IPS-NIHi7 (cell line): ENCODE measurements around the gene CELF2.

Experiments used
- DNase-seq: peaks from one replicate; pipeline ENCODE4 v3.0.0; 2012; ENCODE audit warnings: mixed read lengths; ENCODE audit errors: extremely low spot score

The CELF2 gene

GRCh38 chr10:11270135-11270857, 252.6 kb downstream of the CELF2 start:
- peak; percentile 91 for DNase-seq

- DNase-seq = no peak
These were observed 253.1 kb downstream of the CELF2 start for GRCh38 chr10:11270858-11271179.

- DNase-seq = no peak
These were observed 255.3 kb downstream of the CELF2 start for GRCh38 chr10:11272915-11273389.

- DNase-seq = no peak
These were observed 256.8 kb downstream of the CELF2 start for GRCh38 chr10:11274452-11274851.

GRCh38 chr10:11275651-11276050, 258.0 kb downstream of the CELF2 start:
- no peak for DNase-seq

GRCh38 chr10:11276449-11276990, 258.8 kb downstream of the CELF2 start:
- no peak for DNase-seq

- DNase-seq = no peak
These were observed 261.6 kb downstream of the CELF2 start for GRCh38 chr10:11279314-11279713.

GRCh38 chr10:11280187-11280932, 262.7 kb downstream of the CELF2 start:
- DNase-seq = no peak

- no peak for DNase-seq
These were observed 264.5 kb downstream of the CELF2 start for GRCh38 chr10:11282156-11282555.

GRCh38 chr10:11282661-11283060, 265.0 kb downstream of the CELF2 start:
- no peak for DNase-seq

- DNase-seq = no peak
These were observed 266.8 kb downstream of the CELF2 start for GRCh38 chr10:11284291-11285085.

- peak; percentile 46 for DNase-seq
These were observed 267.5 kb downstream of the CELF2 start for GRCh38 chr10:11285171-11285570.

GRCh38 chr10:11286261-11286852, 268.7 kb downstream of the CELF2 start:
- DNase-seq = no peak

- no peak for DNase-seq
These were observed 270.6 kb downstream of the CELF2 start for GRCh38 chr10:11288302-11288701.

GRCh38 chr10:11290156-11290890, 272.7 kb downstream of the CELF2 start:
- no peak for DNase-seq

GRCh38 chr10:11292576-11293302, 275.1 kb downstream of the CELF2 start:
- DNase-seq = no peak

GRCh38 chr10:11293332-11293731, 275.7 kb downstream of the CELF2 start:
- no peak for DNase-seq

GRCh38 chr10:11294831-11295450, 277.3 kb downstream of the CELF2 start:
- no peak for DNase-seq

GRCh38 chr10:11295492-11295891, 277.8 kb downstream of the CELF2 start:
- DNase-seq = no peak

- no peak for DNase-seq
These were observed 279.5 kb downstream of the CELF2 start for GRCh38 chr10:11297136-11297535.
